Liver (tissue), 9 donors: ENCODE data around the gene NDUFB7. TPM values are rescaled to one million over a fixed set of nuclear protein-coding genes. Genes with fewer than 3 reads are reported as not detected.

Experiments used
- DNase-seq: peaks from one replicate; pipeline ENCODE4 v3.0.0-alpha.2; 2017; ENCODE audit warnings: low spot score
- H3K27ac ChIP-seq, 2 donors: one replicate each; pipeline ENCODE4 v1.7.0; 2013; ENCODE audit warnings: inconsistent platforms in 2 of 2, low read length in 2 of 2, control low read depth in 1 of 2, low read depth in 1 of 2, mild to moderate bottlenecking in 1 of 2
- H3K27me3 ChIP-seq, 4 donors: one replicate each; pipeline versions ENCODE4 v1.6.1 to v1.7.0; 2013; ENCODE audit warnings: low read length in 3 of 4, inconsistent platforms in 1 of 4, mild to moderate bottlenecking in 1 of 4, moderate library complexity in 1 of 4; ENCODE audit not compliant: control insufficient read depth in 4 of 4, insufficient read depth in 4 of 4
- H3K36me3 ChIP-seq, 4 donors: one replicate each; pipeline versions ENCODE4 v1.6.1 to v1.7.0; 2013; ENCODE audit warnings: low read length in 3 of 4, mild to moderate bottlenecking in 3 of 4, low read depth in 1 of 4, moderate library complexity in 1 of 4; ENCODE audit not compliant: control insufficient read depth in 4 of 4, insufficient read depth in 3 of 4
- H3K4me1 ChIP-seq, 4 donors: one replicate each; pipeline versions ENCODE4 v1.6.1 to v1.7.0; 2013; ENCODE audit warnings: low read length in 3 of 4, mild to moderate bottlenecking in 3 of 4, moderate library complexity in 1 of 4; ENCODE audit not compliant: control insufficient read depth in 4 of 4, insufficient read depth in 4 of 4
- H3K4me3 ChIP-seq, 3 donors: one replicate each; pipeline versions ENCODE4 v1.6.1 to v1.7.0; 2013; ENCODE audit warnings: low read length in 3 of 3, control low read depth in 1 of 3, low read depth in 1 of 3, mild to moderate bottlenecking in 1 of 3
- H3K9ac ChIP-seq, 2 donors: one replicate each; pipeline ENCODE4 v1.7.0; 2013; ENCODE audit warnings: low read length in 2 of 2, mild to moderate bottlenecking in 2 of 2, moderate library complexity in 2 of 2, control low read depth in 1 of 2, low read depth in 1 of 2
- H3K9me3 ChIP-seq, 4 donors: one replicate each; pipeline versions ENCODE4 v1.6.1 to v1.7.0; 2013; ENCODE audit warnings: low read length in 3 of 4; ENCODE audit not compliant: control insufficient read depth in 4 of 4
- ATF3 ChIP-seq: IDR thresholded peaks from 2 replicates; pipeline ENCODE4 v1.6.1; 2016; ENCODE audit warnings: antibody characterized with exemption
- CTCF ChIP-seq: fragments of 150-350 bp; IDR thresholded peaks from 2 replicates; pipeline ENCODE4 v1.5.1; 2017; ENCODE audit warnings: improper control_type of control experiment, low read depth, low read length; ENCODE audit not compliant: missing input control
- FOXA1 ChIP-seq: IDR thresholded peaks from 2 replicates; pipeline ENCODE4 v1.6.1; 2016; ENCODE audit warnings: antibody characterized with exemption
- FOXA2 ChIP-seq: IDR thresholded peaks from 2 replicates; pipeline ENCODE4 v1.6.1; 2016; ENCODE audit warnings: antibody characterized with exemption
- GABPA ChIP-seq, 2 donors: IDR thresholded peaks in 1 of 2; conservative IDR thresholded peaks in 1 of 2; 2 replicates each; pipeline ENCODE4 v1.6.1; 2016; ENCODE audit warnings: antibody characterized with exemption in 2 of 2, mild to moderate bottlenecking in 1 of 2, moderate library complexity in 1 of 2
- HNF4A ChIP-seq, 2 donors: conservative IDR thresholded peaks; 2 replicates each; pipeline ENCODE4 v1.6.1; 2016; ENCODE audit warnings: antibody characterized with exemption in 2 of 2, mild to moderate bottlenecking in 2 of 2
- HNF4G ChIP-seq: IDR thresholded peaks from 2 replicates; pipeline ENCODE4 v1.6.1; 2016; ENCODE audit warnings: antibody characterized with exemption
- JUND ChIP-seq, 2 donors: IDR thresholded peaks; 2 replicates each; pipeline ENCODE4 v1.6.1; 2016; ENCODE audit warnings: antibody characterized with exemption in 2 of 2
- MAX ChIP-seq: IDR thresholded peaks from 2 replicates; pipeline ENCODE4 v1.6.1; 2016; ENCODE audit warnings: antibody characterized with exemption
- NR2F2 ChIP-seq: IDR thresholded peaks from 2 replicates; pipeline ENCODE4 v1.6.1; 2016; ENCODE audit warnings: antibody characterized with exemption
- RAD21 ChIP-seq, 2 donors: IDR thresholded peaks; 2 replicates each; pipeline ENCODE4 v1.6.1; 2016; ENCODE audit warnings: antibody characterized with exemption in 2 of 2, mild to moderate bottlenecking in 2 of 2
- RXRA ChIP-seq, 2 donors: IDR thresholded peaks; 2 replicates each; pipeline ENCODE4 v1.6.1; 2017 to 2018; ENCODE audit warnings: antibody characterized with exemption in 2 of 2, mild to moderate bottlenecking in 1 of 2
- SP1 ChIP-seq: IDR thresholded peaks from 2 replicates; pipeline ENCODE4 v1.6.1; 2018; ENCODE audit warnings: antibody characterized with exemption, mild to moderate bottlenecking
- YY1 ChIP-seq: IDR thresholded peaks from 2 replicates; pipeline ENCODE4 v1.6.1; 2016; ENCODE audit warnings: antibody characterized with exemption, mild to moderate bottlenecking
- ZBTB33 ChIP-seq: IDR thresholded peaks from 2 replicates; pipeline ENCODE4 v1.6.1; 2016; ENCODE audit warnings: antibody characterized with exemption
- WGBS: extraction: QIAGEN DNeasy Blood & Tissue Kit; methylation state at CpG from one replicate; pipeline ENCODE4 v1.1.7; 2013; 5-methylcytosine and 5-hydroxymethylcytosine counted together
- polyA plus RNA-seq, 2 donors: library from polyadenylated mRNA; stranded (reverse) in 1 of 2; unstranded in 1 of 2; fragments of 200-250 nt in 1 of 2; fragments of >200 nt in 1 of 2; fragmentation: Nextera tagmentation in 1 of 2; extraction: Ambion mirVana in 1 of 2; gene quantifications; one replicate each; pipeline versions ENCODE4 v1.2.1 to v1.2.3, GENCODE V29; 2013 to 2015
- total RNA-seq, 2 donors: library from RNA; depleted of rRNA; stranded (reverse); fragments of >200 nt; gene quantifications; one replicate each; pipeline ENCODE4 v1.2.3, GENCODE V29; 2014
- TF ChIP-seq, protein P1 (sequence below): IDR thresholded peaks from 2 replicates; pipeline ENCODE4 v1.6.1; 2016; ENCODE audit warnings: antibody characterized with exemption, mild to moderate bottlenecking
- donor health status: healthy.
- donor health status: healthy.
- donor health status: healthy.
- donor health status: healthy.
- donor health status: healthy.

NDUFB7 gene
- total and polyA plus RNA-seq, 4 donors = 110 to 293 (median 252) TPM

DNA sequence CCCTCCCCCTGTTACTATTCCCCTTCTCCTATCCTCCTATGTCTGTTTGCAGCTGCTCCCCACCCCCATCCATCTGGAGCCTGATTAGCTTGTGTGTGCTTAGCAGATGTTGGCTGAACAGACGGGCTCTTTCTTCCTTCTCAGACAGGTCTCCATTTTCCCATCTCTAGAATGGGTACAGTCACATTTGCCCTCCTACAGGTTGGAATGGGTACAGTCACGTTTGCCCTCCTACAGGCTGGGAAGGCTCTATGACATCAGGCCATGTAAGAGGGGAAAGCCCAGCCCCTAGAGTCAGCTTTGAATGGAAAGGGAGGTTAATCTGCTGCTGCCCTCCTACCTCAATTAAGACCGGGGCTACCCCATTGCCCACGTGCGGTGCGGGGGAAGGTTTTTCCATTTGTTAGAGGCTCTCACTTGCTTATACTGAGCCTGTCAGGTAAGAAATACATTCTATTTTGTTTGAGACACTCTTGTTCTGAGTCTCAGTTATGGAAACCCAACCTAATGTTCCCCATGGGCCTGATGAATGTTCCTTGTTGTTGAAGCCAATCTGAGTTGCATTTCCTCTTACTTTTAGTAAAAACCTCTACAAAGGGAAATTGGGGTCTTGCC, 8.9 kb upstream of the NDUFB7 start:
- Histone ChIP-seq H3K4me3 (no peak overlapping the region), H3K9me3 (no peaks in the 10 kb centered on the region), H3K9ac (no peak overlapping the region), H3K4me1 (no peaks in the 10 kb centered on the region), H3K36me3 (no peaks in the 10 kb centered on the region), H3K27me3 (no peaks in the 10 kb centered on the region), H3K27ac (no peak overlapping the region)
- DNase-seq = no peak
- TF ChIP-seq MAX (no peak), FOXA2 (no peak), GABPA (IDR thresholded peaks at IDR 0.05 in 1 of 2, conservative IDR thresholded peaks at IDR 0.05 in 1 of 2) (no peak), CTCF (no peak), RXRA (IDR thresholded peaks at IDR 0.05) (no peak), RAD21 (IDR thresholded peaks at IDR 0.05) (no peak), JUND (IDR thresholded peaks at IDR 0.05) (no peak), NR2F2 (no peak), YY1 (no peak), HNF4G (no peak), ZBTB33 (no peak), ATF3 (no peak), SP1 (no peak), HNF4A (conservative IDR thresholded peaks at IDR 0.05) (no peak), FOXA1 (no peak)
- TF ChIP-seq, protein P1, sequence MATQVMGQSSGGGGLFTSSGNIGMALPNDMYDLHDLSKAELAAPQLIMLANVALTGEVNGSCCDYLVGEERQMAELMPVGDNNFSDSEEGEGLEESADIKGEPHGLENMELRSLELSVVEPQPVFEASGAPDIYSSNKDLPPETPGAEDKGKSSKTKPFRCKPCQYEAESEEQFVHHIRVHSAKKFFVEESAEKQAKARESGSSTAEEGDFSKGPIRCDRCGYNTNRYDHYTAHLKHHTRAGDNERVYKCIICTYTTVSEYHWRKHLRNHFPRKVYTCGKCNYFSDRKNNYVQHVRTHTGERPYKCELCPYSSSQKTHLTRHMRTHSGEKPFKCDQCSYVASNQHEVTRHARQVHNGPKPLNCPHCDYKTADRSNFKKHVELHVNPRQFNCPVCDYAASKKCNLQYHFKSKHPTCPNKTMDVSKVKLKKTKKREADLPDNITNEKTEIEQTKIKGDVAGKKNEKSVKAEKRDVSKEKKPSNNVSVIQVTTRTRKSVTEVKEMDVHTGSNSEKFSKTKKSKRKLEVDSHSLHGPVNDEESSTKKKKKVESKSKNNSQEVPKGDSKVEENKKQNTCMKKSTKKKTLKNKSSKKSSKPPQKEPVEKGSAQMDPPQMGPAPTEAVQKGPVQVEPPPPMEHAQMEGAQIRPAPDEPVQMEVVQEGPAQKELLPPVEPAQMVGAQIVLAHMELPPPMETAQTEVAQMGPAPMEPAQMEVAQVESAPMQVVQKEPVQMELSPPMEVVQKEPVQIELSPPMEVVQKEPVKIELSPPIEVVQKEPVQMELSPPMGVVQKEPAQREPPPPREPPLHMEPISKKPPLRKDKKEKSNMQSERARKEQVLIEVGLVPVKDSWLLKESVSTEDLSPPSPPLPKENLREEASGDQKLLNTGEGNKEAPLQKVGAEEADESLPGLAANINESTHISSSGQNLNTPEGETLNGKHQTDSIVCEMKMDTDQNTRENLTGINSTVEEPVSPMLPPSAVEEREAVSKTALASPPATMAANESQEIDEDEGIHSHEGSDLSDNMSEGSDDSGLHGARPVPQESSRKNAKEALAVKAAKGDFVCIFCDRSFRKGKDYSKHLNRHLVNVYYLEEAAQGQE = no peak
- WGBS = 62% methylated on average over 6 of the region's 6 CpGs
